ENCODE measurements around the gene PPP1R12A.

PPP1R12A gene

DNA sequence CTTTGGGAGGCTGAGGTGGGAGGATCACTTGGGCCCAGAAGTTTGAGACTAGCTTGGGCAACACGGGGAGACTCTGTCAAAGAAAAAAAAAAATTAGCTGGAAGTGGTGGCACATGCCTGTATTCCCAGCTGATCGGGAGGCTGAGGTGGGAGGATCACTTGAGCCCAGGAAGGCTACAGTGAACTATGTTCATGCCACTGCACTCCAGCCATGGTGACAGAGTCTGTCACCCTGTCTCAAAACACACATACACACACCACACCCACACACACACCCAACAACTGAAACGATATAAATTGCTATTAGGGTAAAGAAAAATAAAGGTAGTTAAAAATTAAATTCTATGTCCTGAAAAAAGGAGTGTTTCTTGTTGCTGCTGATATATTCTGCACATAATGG, 7.9 kb downstream of the PPP1R12A start:
- peaks cover 13% of the 10 kb centered on the region for H3K36me3 Mint-ChIP-seq (ENCODE audit: low read depth)
- peaks cover 5% of the 10 kb centered on the region for H3K9me3 Mint-ChIP-seq
- no peak overlapping the region for H3K27ac Mint-ChIP-seq
- no peaks in the 10 kb centered on the region for H3K27me3 Mint-ChIP-seq (ENCODE audit: low read depth, poor library complexity)
- DNase-seq = no peak
- H3K4me1 Mint-ChIP-seq = peaks cover 24% of the 10 kb centered on the region
- no peak overlapping the region for H3K4me3 Mint-ChIP-seq
- TF ChIP-seq, protein P1, sequence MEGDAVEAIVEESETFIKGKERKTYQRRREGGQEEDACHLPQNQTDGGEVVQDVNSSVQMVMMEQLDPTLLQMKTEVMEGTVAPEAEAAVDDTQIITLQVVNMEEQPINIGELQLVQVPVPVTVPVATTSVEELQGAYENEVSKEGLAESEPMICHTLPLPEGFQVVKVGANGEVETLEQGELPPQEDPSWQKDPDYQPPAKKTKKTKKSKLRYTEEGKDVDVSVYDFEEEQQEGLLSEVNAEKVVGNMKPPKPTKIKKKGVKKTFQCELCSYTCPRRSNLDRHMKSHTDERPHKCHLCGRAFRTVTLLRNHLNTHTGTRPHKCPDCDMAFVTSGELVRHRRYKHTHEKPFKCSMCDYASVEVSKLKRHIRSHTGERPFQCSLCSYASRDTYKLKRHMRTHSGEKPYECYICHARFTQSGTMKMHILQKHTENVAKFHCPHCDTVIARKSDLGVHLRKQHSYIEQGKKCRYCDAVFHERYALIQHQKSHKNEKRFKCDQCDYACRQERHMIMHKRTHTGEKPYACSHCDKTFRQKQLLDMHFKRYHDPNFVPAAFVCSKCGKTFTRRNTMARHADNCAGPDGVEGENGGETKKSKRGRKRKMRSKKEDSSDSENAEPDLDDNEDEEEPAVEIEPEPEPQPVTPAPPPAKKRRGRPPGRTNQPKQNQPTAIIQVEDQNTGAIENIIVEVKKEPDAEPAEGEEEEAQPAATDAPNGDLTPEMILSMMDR (IDR thresholded peaks at IDR 0.05) = no peak

DNA sequence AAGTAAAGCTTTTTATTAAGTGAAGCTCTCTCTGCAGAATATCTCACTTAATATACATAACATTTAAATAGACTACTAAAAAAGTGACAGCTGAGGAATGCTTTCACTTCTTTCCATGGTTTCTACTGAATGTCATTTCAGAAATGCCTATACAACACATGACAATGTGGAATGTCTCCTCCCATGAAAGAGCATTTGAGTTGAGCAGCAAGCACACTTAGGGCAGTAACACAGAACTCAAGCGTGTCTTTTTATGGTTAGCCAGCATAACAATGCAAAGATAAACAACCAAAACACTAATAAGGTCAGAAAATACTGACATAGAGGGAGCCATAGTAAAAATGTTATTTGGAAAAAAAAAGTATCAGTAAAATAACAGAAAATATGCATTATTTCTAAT, 9.4 kb downstream of the PPP1R12A start:
- Mint-ChIP-seq H3K36me3 (ENCODE audit: low read depth) (peaks cover 13% of the 10 kb centered on the region), H3K4me1 (peaks cover 14% of the 10 kb centered on the region), H3K27ac (no peak overlapping the region), H3K27me3 (ENCODE audit: low read depth, poor library complexity) (no peaks in the 10 kb centered on the region), H3K4me3 (no peak overlapping the region), H3K9me3 (peaks cover 5% of the 10 kb centered on the region)
- TF ChIP-seq, protein P1 (IDR thresholded peaks at IDR 0.05) = no peak
- DNase-seq = no peak

DNA sequence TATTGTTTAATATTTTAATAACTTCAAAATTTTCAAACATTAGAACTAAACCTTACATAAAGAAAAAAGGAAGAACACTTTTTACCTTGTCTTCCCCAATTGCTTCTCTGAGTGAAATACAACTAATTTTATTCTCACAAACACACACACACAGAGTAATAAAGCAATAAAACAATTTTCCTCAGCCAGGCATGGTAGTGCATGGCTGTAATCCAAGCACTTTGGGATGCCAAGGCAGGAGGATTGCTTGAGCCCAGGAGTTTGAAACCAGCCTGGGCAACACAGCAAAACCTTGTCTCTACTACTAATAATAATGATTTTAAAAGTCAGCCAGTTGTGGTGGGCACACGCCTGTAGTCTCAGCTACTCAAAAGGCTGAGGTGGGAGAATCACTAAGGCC, 13.1 kb downstream of the PPP1R12A start:
- H3K4me3 Mint-ChIP-seq = no peak overlapping the region
- peak overlapping the region; percentile 49 for H3K27ac Mint-ChIP-seq
- no peaks in the 10 kb centered on the region for H3K27me3 Mint-ChIP-seq (ENCODE audit: low read depth, poor library complexity)
- no peaks in the 10 kb centered on the region for H3K9me3 Mint-ChIP-seq
- peaks cover 14% of the 10 kb centered on the region for H3K4me1 Mint-ChIP-seq
- TF ChIP-seq, protein P1 (IDR thresholded peaks at IDR 0.05) = no peak
- H3K36me3 Mint-ChIP-seq (ENCODE audit: low read depth) = peaks cover 7% of the 10 kb centered on the region
- DNase-seq = no peak

DNA sequence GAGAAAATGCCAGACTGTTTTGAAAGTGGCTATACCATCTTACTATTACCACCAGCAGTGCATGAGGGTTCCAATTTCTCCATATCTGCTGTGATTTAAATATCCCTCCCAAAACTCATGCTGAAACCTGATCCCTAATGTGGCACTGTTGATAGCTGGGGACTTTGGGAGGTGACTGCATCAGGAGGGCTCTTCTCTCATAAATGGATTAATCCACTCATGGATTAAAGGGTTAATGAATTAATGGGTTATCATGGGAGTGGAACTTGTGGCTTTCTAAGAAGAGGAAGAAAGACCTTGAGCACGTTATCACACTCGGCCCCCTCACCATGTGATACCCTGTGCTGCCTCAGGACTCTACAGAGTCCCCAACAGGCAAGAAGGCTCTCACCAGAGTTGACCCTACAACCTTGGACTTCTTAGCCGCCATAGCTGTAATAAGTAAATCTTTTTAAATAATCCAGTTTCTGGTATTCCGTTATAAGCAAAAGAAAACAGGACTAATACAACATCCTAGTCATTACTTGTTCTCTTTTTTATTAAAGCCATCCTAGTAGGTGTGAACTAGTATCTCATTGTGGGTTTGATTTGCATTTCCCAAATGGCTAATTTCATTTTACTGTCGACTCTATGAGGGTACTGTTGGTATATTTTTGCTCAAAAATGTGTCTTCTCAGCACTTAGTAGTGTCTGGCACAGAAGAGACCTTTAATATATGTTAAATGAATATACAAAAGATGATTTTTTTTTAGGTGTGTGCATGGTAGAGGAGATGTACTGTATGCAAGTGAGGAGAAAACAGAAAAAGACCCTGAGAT, 14.3 kb downstream of the PPP1R12A start:
- no peak overlapping the region for H3K4me3 Mint-ChIP-seq
- H3K27ac Mint-ChIP-seq = no peak overlapping the region
- TF ChIP-seq, protein P1 (IDR thresholded peaks at IDR 0.05) = no peak
- no peaks in the 10 kb centered on the region for H3K9me3 Mint-ChIP-seq
- no peak for DNase-seq
- no peaks in the 10 kb centered on the region for H3K27me3 Mint-ChIP-seq (ENCODE audit: low read depth, poor library complexity)
- peaks cover 22% of the 10 kb centered on the region for H3K4me1 Mint-ChIP-seq
- peaks cover 7% of the 10 kb centered on the region for H3K36me3 Mint-ChIP-seq (ENCODE audit: low read depth)

DNA sequence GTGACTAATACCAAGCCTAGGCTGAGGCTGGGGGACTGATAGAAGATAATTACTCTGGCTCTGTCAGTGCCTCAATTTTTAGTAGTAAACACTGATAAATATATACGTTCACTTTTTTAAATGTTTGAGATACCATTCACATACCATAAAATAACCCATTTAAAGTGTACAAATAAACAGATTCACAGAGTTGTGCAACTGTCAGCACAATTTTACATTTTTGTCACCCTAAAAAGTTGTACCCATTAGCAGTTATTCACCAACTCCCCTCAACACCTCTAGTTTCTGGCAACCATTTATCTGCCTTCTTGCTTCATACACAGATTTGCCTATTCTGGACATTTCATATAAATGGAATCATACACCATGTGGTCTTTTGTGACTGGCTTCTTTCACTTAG, 15.1 kb downstream of the PPP1R12A start:
- H3K27me3 Mint-ChIP-seq (ENCODE audit: low read depth, poor library complexity) = no peaks in the 10 kb centered on the region
- DNase-seq = no peak
- no peak overlapping the region for H3K27ac Mint-ChIP-seq
- no peaks in the 10 kb centered on the region for H3K9me3 Mint-ChIP-seq
- H3K4me3 Mint-ChIP-seq = no peak overlapping the region
- TF ChIP-seq, protein P1 (IDR thresholded peaks at IDR 0.05) = no peak
- H3K36me3 Mint-ChIP-seq (ENCODE audit: low read depth) = peaks cover 7% of the 10 kb centered on the region
- H3K4me1 Mint-ChIP-seq = peaks cover 22% of the 10 kb centered on the region

DNA sequence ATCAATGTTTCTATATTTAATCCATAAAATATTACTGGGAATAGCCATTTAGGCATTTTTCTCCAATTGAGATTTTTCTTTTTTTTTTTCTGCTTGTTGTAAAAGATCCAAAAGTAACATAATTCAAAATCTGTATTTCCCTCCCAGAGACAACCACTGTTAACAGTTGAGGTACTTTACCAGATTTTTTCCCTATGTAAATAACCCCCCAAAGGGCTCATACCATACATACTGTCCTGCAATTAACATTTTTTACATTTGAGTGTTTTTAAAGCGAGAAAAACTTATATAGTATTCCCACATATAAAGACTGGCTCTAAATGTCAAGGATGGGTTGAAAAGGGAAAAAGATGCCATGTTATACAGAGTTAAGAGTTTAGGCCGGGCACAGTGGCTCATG, 18.1 kb downstream of the PPP1R12A start:
- no peaks in the 10 kb centered on the region for H3K27me3 Mint-ChIP-seq (ENCODE audit: low read depth, poor library complexity)
- DNase-seq = no peak
- TF ChIP-seq, protein P1 (IDR thresholded peaks at IDR 0.05) = no peak
- no peak overlapping the region for H3K27ac Mint-ChIP-seq
- no peak overlapping the region for H3K4me3 Mint-ChIP-seq
- no peaks in the 10 kb centered on the region for H3K9me3 Mint-ChIP-seq
- H3K36me3 Mint-ChIP-seq (ENCODE audit: low read depth) = peaks cover 7% of the 10 kb centered on the region
- H3K4me1 Mint-ChIP-seq = peaks cover 18% of the 10 kb centered on the region

All from nephron progenitor cell (in vitro differentiated cells).